Activated naive CD8-positive, alpha-beta T cell treated with anti-CD3 and anti-CD28 coated beads, Interleukin-2, amount 50 U/mL, for 24 hours (primary cell): ENCODE results near the gene ASMTL.
"Not testable (repeated sequence)": the region's sequence is repeated elsewhere in the genome, so short reads cannot be mapped to it uniquely, and the experiment has no call there.

Experiments used
- ATAC-seq: fragments of 150-1000 bp; cut with Tn5 transposase; one replicate; pipeline ENCODE4 v1.10.0; 2021
- DNase-seq: peaks from one replicate; pipeline ENCODE4 v3.0.0; 2021
- H3K27ac Mint-ChIP-seq: one replicate; pipeline ENCODE4 v1.8.0; 2021; ENCODE audit warnings: mild to moderate bottlenecking, mixed read lengths
- H3K27me3 Mint-ChIP-seq: one replicate; pipeline ENCODE4 v1.8.0; 2021; ENCODE audit warnings: mixed read lengths
- H3K36me3 Mint-ChIP-seq: one replicate; pipeline ENCODE4 v1.8.0; 2021; ENCODE audit warnings: low read depth, mixed read lengths
- H3K4me1 Mint-ChIP-seq: one replicate; pipeline ENCODE4 v1.8.0; 2021; ENCODE audit warnings: mixed read lengths
- H3K4me3 Mint-ChIP-seq: one replicate; pipeline ENCODE4 v1.8.0; 2021; ENCODE audit warnings: mild to moderate bottlenecking, moderate library complexity, mixed read lengths
- H3K9me3 Mint-ChIP-seq: one replicate; pipeline ENCODE4 v1.8.0; 2021; ENCODE audit warnings: mixed read lengths

The ASMTL gene, protein sequence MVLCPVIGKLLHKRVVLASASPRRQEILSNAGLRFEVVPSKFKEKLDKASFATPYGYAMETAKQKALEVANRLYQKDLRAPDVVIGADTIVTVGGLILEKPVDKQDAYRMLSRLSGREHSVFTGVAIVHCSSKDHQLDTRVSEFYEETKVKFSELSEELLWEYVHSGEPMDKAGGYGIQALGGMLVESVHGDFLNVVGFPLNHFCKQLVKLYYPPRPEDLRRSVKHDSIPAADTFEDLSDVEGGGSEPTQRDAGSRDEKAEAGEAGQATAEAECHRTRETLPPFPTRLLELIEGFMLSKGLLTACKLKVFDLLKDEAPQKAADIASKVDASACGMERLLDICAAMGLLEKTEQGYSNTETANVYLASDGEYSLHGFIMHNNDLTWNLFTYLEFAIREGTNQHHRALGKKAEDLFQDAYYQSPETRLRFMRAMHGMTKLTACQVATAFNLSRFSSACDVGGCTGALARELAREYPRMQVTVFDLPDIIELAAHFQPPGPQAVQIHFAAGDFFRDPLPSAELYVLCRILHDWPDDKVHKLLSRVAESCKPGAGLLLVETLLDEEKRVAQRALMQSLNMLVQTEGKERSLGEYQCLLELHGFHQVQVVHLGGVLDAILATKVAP

DNA sequence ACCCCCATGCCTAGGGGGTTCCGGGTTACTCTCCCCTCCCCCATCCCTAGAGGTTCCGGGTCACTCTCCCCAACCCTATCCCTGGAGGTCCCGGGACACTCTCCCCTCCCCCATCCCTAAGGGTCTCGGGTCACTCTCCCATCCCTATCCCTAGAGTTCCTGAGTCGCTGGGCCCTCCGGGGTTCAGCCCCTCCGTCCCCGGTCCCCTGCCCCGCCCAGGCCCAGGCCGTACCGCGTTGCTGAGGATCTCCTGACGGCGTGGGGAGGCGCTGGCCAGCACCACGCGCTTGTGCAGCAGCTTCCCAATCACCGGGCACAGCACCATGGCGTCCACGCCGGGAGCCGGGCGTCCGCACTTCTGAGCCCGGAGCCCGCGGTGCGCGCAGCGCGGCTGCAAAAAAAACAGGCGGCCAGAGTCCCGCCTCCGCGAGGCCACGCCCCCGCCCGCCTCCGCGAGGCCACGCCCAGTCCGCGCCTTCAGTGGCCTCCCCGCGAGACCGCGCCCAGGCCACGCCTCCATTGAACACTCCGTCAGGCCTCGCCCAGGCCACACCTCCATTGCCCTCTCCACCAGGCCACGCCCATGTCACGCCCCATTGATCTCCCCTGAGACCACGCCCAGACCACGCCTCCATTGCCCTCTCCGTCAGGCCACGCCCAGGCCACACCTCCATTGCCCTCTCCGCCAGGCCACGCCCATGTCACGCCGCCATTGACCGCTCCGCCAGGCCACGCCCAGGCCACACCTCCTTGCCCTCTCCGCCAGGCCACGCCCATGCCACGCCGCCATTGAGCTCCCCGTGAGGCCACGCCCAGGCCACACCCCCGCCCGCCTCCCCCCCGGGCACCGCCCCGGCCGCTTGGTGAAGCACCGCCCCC lies at the start of gene ASMTL:
ASMTL (minus strand) TSS at position 394 of the 879 bp plus-strand sequence; CDS start at position 325, 69 bp downstream.
- H3K9me3 Mint-ChIP-seq = peaks cover 22% of the 10 kb centered on the region
- H3K36me3 Mint-ChIP-seq = peaks cover 23% of the 10 kb centered on the region
- H3K27ac Mint-ChIP-seq = peak within 1 kb of the TSS; percentile 60
- DNase-seq = peak; percentile 100
- H3K4me3 Mint-ChIP-seq = peak within 1 kb of the TSS; percentile 84
- H3K27me3 Mint-ChIP-seq = no peaks in the 10 kb centered on the region
- peak; percentile 80 for ATAC-seq
- peaks cover 13% of the 10 kb centered on the region for H3K4me1 Mint-ChIP-seq

DNA sequence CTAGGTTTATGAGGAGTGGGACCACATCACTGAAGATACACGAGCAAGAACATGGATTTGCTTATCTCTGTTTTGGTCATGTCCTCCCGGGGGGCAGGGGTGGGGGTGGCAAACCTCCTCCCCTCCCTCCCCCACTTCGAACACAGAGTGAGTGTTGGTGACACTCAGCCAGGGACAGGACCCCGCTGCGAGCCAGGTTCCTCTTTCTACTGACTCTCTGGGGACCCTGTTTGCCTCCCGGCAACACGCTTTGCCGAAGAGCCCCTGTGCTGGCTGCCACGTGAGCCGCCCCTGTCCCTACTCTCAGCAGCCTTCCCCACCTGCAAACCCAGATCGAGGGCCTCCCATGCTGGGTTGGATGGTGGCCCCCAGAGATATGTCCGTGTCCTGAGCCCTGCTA lies 49.5 kb upstream of the ASMTL start:
- Mint-ChIP-seq H3K36me3 (peaks cover 7% of the 10 kb centered on the region), H3K27ac (peak overlapping the region; percentile 69), H3K4me3 (no peak overlapping the region), H3K27me3 (no peaks in the 10 kb centered on the region), H3K4me1 (peaks cover 47% of the 10 kb centered on the region), H3K9me3 (no peaks in the 10 kb centered on the region)
- ATAC-seq = peak; percentile 15
- DNase-seq = no peak

DNA sequence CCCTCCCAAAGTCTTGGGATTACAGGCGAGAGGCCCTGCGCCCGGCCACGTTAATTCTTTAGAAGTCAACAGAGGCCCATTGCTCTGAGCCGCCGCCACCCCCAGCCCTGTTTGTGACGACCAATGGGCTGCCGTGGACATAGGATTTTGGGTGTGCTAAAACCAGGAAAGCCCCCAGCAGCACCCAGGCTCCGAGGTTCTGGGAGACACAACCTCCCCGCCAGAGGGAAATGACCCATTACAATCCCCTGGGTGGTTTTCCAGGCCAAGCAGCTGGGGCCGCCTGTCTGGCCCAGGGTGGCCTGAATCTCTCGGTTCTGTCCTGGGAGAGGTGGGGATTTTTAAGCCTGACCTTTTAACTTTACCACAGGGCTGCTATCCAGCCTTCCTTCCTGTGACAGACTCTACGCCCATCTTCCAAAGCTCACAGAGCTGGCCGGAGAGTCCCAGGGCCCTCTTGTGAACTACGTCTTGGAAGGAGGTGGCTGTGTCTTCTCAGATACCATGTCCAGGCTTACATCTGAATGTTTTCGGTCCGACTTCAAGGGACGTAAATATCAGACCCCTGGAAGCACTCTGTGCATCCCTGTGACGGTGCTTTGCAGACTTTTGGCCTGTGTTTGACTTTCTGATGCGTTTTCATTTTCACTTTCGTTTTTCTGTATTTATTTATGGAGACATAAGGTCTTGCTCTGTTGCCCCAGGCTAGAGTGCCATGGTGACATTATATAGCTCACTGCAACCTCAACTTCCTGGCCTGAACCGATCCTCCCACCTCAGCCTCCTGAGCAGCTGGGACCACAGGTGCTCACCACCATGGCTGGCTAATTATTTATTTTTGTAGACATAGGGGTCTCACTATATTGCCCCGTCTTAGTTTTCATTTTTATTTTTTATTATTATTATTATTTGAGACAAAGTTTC lies 48.3 kb upstream of the ASMTL start:
- peaks cover 5% of the 10 kb centered on the region for H3K36me3 Mint-ChIP-seq
- H3K27me3 Mint-ChIP-seq = no peaks in the 10 kb centered on the region
- DNase-seq (no peak), ATAC-seq (peak; percentile 73)
- H3K4me3 Mint-ChIP-seq = peak overlapping the region; percentile 5
- H3K27ac Mint-ChIP-seq = peak overlapping the region; percentile 62
- H3K4me1 Mint-ChIP-seq = peaks cover 45% of the 10 kb centered on the region
- H3K9me3 Mint-ChIP-seq = no peaks in the 10 kb centered on the region

DNA sequence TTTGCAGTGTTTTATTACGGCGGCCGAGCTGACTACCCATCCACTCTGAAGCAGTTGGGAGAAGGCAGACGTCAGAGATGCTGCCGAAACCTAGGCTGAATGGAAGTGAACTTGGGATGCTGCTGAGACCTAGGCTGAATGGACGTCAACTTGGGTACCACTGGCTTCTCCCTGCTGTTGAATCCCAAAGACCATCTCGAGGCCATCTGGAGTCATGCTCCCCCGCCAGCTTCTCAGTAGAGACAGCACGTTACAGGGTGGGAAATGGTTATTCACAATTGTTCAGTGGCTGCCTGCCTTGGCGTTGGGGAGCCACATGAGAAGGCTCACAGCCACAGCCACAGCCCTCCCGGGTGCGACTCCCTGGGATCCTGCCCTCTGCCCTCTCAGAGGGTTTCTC lies 43.4 kb upstream of the ASMTL start:
- peaks cover 9% of the 10 kb centered on the region for H3K36me3 Mint-ChIP-seq
- no peaks in the 10 kb centered on the region for H3K27me3 Mint-ChIP-seq
- no peak overlapping the region for H3K4me3 Mint-ChIP-seq
- DNase-seq (no peak), ATAC-seq (no peak)
- peaks cover 37% of the 10 kb centered on the region for H3K4me1 Mint-ChIP-seq
- peaks cover 5% of the 10 kb centered on the region for H3K9me3 Mint-ChIP-seq
- H3K27ac Mint-ChIP-seq = no peak overlapping the region

DNA sequence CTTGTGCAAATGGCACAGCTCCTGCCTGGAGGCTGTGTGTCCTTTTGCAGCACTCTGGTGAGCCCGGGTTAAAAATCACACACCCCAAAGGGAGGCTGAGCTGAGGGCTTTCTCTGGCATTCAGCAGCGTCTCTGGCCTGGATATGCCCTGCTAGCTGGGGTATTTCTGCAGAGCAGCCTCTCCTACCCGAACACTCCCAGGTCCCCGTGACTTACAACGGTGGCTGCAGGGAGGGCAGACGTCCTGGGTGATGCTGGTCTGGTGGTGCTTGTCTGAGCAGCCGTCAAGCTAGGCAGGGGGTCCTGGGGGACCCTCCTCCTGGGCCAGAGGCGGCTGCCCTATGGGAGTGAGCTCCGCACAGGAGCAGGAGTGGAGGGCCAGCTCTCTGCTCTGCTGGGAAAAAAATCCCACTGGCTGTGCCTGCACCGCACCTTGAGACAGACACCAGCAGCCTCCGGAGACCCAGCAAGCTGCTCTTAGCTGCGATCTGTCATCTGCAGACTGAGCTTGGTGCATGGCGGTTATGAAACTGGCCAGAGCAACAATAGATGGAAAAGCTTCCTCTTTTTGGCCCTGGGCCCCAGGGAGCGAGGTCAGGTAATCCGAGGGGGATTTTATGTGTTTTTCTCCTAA lies 41.3 kb upstream of the ASMTL start:
- Mint-ChIP-seq H3K4me3 (peak overlapping the region; percentile 42), H3K4me1 (peaks cover 34% of the 10 kb centered on the region), H3K27me3 (no peaks in the 10 kb centered on the region), H3K27ac (peak overlapping the region; percentile 49), H3K36me3 (peaks cover 14% of the 10 kb centered on the region), H3K9me3 (peaks cover 5% of the 10 kb centered on the region)
- DNase-seq (no peak), ATAC-seq (peak; percentile 29)

DNA sequence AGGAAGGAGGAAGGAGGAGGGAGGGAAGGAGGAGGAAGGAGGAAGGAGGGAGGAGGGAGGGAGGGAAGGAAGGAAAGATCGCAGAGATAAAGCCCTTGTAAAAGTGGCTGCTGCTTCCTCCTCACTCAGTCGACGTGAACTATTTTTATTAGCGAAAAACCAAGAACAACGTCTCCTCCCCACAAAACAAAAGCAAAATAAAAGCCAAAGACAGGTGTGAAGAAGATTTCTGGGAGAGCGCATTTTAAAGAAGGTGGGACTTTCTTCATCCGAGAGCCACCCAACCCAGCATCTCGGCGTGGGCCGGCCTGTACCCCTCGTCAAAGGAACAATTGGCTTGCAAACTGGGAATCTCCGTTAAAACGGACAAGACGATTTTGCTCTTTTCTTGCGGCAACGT lies 40.7 kb upstream of the ASMTL start:
- Mint-ChIP-seq H3K36me3 (peaks cover 20% of the 10 kb centered on the region), H3K4me3 (peak overlapping the region; percentile 42), H3K27me3 (no peaks in the 10 kb centered on the region), H3K27ac (no peak overlapping the region), H3K4me1 (peaks cover 32% of the 10 kb centered on the region), H3K9me3 (peaks cover 5% of the 10 kb centered on the region)
- ATAC-seq = no peak
- DNase-seq = no peak

DNA sequence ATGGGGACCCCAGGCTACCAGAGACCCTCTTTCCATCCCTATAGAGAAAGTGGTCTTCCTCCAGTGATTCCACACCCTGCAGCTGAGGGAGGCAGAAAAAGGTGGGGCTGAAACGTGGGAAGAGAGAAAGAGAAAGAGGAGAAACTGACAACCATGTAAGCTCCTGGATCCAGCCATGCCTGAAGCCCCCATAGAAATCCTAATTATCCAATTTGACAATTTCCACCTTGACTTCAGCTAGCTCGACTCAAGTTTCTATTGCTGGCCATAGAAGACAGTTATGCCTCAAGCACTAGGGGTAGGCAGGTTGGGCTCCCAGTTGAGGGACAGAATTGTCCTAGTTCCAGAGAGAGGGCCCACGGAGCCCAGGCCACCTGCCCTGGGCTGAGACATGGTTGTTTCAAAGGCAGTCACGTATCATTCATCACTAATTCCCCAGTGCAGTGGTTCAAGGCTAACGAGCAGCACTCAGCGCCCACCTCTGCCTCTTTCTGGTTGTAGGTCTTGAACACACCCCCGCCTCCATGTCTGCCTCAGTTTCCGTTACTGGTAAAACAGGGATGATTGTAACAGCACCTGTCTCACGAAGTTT lies 39.8 kb upstream of the ASMTL start:
- no peaks in the 10 kb centered on the region for H3K27me3 Mint-ChIP-seq
- H3K4me3 Mint-ChIP-seq = peak overlapping the region; percentile 11
- peaks cover 5% of the 10 kb centered on the region for H3K9me3 Mint-ChIP-seq
- peaks cover 32% of the 10 kb centered on the region for H3K4me1 Mint-ChIP-seq
- DNase-seq (no peak), ATAC-seq (no peak)
- peaks cover 22% of the 10 kb centered on the region for H3K36me3 Mint-ChIP-seq
- no peak overlapping the region for H3K27ac Mint-ChIP-seq

DNA sequence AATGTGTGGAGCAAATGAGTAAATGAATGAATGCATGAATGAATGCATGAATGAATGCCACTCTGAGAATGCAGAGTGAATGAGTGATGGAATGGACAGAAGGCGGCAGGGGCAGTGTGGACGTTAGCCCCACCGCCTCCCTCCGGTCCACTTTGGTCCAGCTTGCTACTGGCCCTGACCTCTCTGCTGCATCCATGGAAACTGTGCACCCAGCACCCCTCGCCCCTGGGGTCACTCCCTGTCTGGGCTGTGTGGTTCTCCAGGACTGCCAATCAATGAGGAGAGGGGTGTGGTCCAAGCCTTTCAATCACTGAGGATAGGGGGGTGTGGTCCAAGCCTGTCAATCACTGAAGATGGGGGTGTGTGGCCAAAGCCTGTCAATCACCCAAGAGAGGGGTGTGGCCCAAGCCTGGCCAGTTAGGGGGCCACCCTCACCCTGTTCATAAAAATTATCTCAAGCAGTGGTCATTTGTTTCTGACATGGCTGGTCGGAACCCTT lies 39.2 kb upstream of the ASMTL start:
- Mint-ChIP-seq H3K36me3 (peaks cover 25% of the 10 kb centered on the region), H3K9me3 (peaks cover 5% of the 10 kb centered on the region), H3K27me3 (no peaks in the 10 kb centered on the region), H3K27ac (peak overlapping the region; percentile 59), H3K4me3 (no peak overlapping the region), H3K4me1 (peaks cover 32% of the 10 kb centered on the region)
- DNase-seq (peak; percentile 77), ATAC-seq (peak; percentile 92)

DNA sequence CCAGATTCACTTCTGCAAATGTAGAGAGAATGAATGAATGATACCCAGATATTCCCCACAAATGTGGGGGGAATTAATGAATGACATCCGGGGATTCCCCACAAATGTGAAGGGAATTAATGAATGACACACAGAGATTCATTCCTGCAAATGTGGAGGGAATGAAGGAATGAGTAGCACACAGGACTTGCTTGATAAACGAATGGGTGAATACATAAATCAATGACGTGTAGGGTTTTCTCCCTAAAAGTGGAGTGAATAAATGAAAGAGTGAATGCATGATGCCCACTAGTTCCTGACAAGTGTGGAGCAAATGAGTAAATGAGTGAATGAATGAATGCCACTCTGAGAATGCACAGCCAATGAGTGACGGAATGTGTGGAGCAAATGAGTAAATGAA lies 38.5 kb upstream of the ASMTL start:
- not testable (repeated sequence) for DNase-seq, H3K27me3 Mint-ChIP-seq, H3K4me3 Mint-ChIP-seq, ATAC-seq, H3K9me3 Mint-ChIP-seq
- Mint-ChIP-seq H3K4me1 (peaks cover 29% of the 10 kb centered on the region), H3K27ac (peak overlapping the region; percentile 42), H3K36me3 (peaks cover 28% of the 10 kb centered on the region)

DNA sequence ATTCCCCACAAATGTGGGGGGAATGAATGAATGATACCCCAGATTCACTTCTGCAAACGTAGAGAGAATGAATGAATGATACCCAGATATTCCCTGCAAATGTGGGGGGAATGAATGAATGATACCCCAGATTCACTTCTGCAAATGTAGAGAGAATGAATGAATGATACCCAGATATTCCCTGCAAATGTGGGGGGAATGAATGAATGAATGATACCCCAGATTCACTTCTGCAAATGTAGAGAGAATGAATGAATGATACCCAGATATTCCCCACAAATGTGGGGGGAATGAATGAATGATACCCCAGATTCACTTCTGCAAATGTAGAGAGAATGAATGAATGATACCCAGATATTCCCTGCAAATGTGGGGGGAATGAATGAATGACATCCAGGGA lies 38.0 kb upstream of the ASMTL start:
- H3K4me3 Mint-ChIP-seq, DNase-seq, H3K27me3 Mint-ChIP-seq, H3K9me3 Mint-ChIP-seq, ATAC-seq, H3K27ac Mint-ChIP-seq: not testable (repeated sequence)
- Mint-ChIP-seq H3K4me1 (peaks cover 25% of the 10 kb centered on the region), H3K36me3 (peaks cover 29% of the 10 kb centered on the region)

DNA sequence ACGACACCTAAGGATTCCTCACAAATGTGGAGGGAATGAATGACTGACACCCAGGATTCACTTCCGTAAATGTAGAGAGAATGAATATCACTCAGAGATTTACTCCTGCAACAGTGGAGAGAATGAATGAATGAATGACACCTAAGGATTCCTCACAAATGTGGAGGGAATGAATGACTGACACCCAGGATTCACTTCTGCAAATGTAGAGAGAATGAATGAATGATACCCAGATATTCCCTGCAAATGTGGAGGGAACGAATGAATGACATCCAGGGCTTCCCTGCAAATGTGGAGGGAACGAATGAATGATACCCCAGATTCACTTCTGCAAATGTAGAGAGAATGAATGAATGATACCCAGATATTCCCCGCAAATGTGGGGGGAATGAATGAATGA lies 36.6 kb upstream of the ASMTL start:
- not testable (repeated sequence) for H3K27ac Mint-ChIP-seq, DNase-seq, H3K4me3 Mint-ChIP-seq, ATAC-seq, H3K27me3 Mint-ChIP-seq, H3K9me3 Mint-ChIP-seq
- H3K36me3 Mint-ChIP-seq = peaks cover 29% of the 10 kb centered on the region
- H3K4me1 Mint-ChIP-seq = peaks cover 22% of the 10 kb centered on the region

DNA sequence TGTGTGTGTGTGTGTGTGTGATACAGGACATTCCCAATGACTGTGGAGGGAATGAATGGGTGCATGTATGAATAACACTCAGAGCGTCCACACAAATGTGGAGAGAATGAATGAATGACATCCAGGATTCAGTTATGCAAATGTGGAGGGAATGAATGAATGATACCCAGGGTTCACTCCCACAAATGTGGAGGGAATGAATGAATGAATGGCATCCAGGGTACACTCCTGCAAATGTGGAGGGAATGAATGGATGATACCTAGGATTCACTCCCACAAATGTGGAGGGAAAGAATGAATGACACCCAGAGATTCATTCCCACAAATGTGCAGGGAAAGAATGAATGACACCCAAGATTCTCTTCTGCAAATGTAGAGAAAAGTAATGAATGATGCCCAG lies 36.0 kb upstream of the ASMTL start:
- peaks cover 25% of the 10 kb centered on the region for H3K4me1 Mint-ChIP-seq
- H3K36me3 Mint-ChIP-seq = peaks cover 29% of the 10 kb centered on the region
- H3K27me3 Mint-ChIP-seq = no peaks in the 10 kb centered on the region
- H3K9me3 Mint-ChIP-seq = peaks cover 5% of the 10 kb centered on the region
- no peak for ATAC-seq
- no peak overlapping the region for H3K4me3 Mint-ChIP-seq
- no peak overlapping the region for H3K27ac Mint-ChIP-seq
- no peak for DNase-seq

DNA sequence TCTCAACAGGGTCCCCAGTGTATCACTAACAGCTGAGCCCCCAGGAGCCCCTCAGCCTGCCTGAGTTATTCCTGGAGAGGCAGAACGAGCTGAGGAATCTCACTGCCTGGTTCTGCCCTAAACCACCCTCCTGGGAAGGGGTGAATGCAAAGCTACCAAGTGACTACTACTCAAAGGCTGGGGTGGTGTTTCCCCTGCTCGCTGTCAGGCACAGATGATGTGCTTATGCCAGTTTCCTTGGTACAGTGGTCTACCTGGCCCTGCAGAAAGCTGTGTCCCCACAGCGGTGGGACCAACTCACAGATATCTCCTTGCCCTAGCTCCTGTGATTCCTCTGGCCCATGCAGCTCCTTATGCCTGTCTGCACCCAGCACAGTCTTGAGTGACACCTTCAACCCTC lies 35.4 kb upstream of the ASMTL start:
- DNase-seq = no peak
- no peak for ATAC-seq
- Mint-ChIP-seq H3K36me3 (peaks cover 29% of the 10 kb centered on the region), H3K9me3 (peaks cover 5% of the 10 kb centered on the region), H3K27ac (no peak overlapping the region), H3K4me3 (no peak overlapping the region), H3K27me3 (no peaks in the 10 kb centered on the region), H3K4me1 (peaks cover 29% of the 10 kb centered on the region)
